Panc1 (cell line): ENCODE results near the gene EMP2. TPM values are rescaled to one million over a fixed set of nuclear protein-coding genes. Genes with fewer than 3 reads are reported as not detected.

ENCODE experiments used
- ATAC-seq: fragments of 200-7000 bp; cut with Tn5 transposase; 2 replicates; pipeline ENCODE4 v1.9.1; 2020; ENCODE audit warnings: mild to moderate bottlenecking, moderate library complexity
- BruUV-seq: library from RNA; stranded (reverse); fragments of 400-500 nt; replicated peaks from 2 replicates; lab custom pipeline; 2021; lab: Mats Ljungman, UMichigan
- CTCF ChIA-PET: fragments of 300-600 bp; sonication (Branson Sonifier 250); formaldehyde crosslinking; loops from one replicate; lab custom pipeline; 2022; ENCODE audit warnings: antibody characterized with exemption; lab: Charles Lee
- POLR2A ChIA-PET: fragments of 300-600 bp; sonication (Branson Sonifier 250); formaldehyde crosslinking; loops from one replicate; lab custom pipeline; 2022; ENCODE audit warnings: antibody characterized with exemption; lab: Charles Lee
- DNase-seq: peaks from one replicate; pipeline ENCODE4 v3.0.0-alpha.2; 2010; ENCODE audit warnings: low read depth, low spot score
- H3K27ac ChIP-seq: 2 replicates; pipeline ENCODE4 v1.5.1; 2011; ENCODE audit warnings: mild to moderate bottlenecking, low read length, inconsistent platforms
- H3K27me3 ChIP-seq: fragments of 200-500 bp; sonication (Bioruptor generic); 2 replicates; pipeline ENCODE4 v1.6.0; 2014; ENCODE audit warnings: low read length, inconsistent platforms; ENCODE audit not compliant: control insufficient read depth, insufficient read depth
- H3K36me3 ChIP-seq: fragments of 200-500 bp; sonication (Bioruptor generic); 2 replicates; pipeline ENCODE4 v1.5.1; 2014; ENCODE audit warnings: inconsistent platforms, mild to moderate bottlenecking, low read length, moderate library complexity; ENCODE audit not compliant: control insufficient read depth, insufficient read depth
- H3K4me1 ChIP-seq: 2 replicates; pipeline ENCODE4 v1.5.1; 2011; ENCODE audit warnings: inconsistent platforms, mild to moderate bottlenecking, low read length, moderate library complexity; ENCODE audit not compliant: control insufficient read depth, insufficient read depth
- H3K4me3 ChIP-seq, 2 experiments: 2 replicates each; pipeline ENCODE4 v1.5.1; 2011 to 2012; ENCODE audit warnings: low read depth in 2 of 2, low read length in 2 of 2, mild to moderate bottlenecking in 2 of 2, inconsistent platforms in 1 of 2, moderate library complexity in 1 of 2
- H3K9me3 ChIP-seq: fragments of 200-500 bp; sonication (Bioruptor generic); 2 replicates; pipeline ENCODE4 v1.5.1; 2014; ENCODE audit warnings: low read depth, mild to moderate bottlenecking, inconsistent platforms, low read length, moderate library complexity; ENCODE audit not compliant: control insufficient read depth, insufficient read depth
- CTCF ChIP-seq: fragments of 450-650 bp; IDR thresholded peaks from 2 replicates; pipeline ENCODE4 v1.5.1; 2017; ENCODE audit warnings: mild to moderate bottlenecking
- POLR2AphosphoS5 ChIP-seq: IDR thresholded peaks from 2 replicates; pipeline ENCODE4 v1.6.1; 2012; ENCODE audit warnings: mild to moderate bottlenecking, low read depth, low read length, moderate library complexity
- REST ChIP-seq, 2 experiments: IDR thresholded peaks; 2 replicates each; pipeline ENCODE4 v1.6.1; 2011 to 2012; ENCODE audit warnings: low read depth in 2 of 2, control low read depth in 1 of 2, low read length in 1 of 2, mild to moderate bottlenecking in 1 of 2, moderate library complexity in 1 of 2; ENCODE audit not compliant: insufficient read depth in 1 of 2
- SIN3A ChIP-seq: IDR thresholded peaks from 2 replicates; pipeline ENCODE4 v1.6.1; 2012; ENCODE audit warnings: low read depth, mild to moderate bottlenecking, low read length, moderate library complexity, borderline replicate concordance; ENCODE audit not compliant: insufficient read depth
- TCF7L2 ChIP-seq: IDR thresholded peaks from 2 replicates; pipeline ENCODE4 v1.6.1; 2011; ENCODE audit warnings: mild to moderate bottlenecking, low read depth, low read length, inconsistent platforms
- in situ Hi-C: cut with HindIII; loops from 2 replicates; pipeline ENCODE4 v1.10.0; 2016; ENCODE audit warnings: low sequenced_read_pairs, low pct_unique_long_range_greater_than_20kb
- intact Hi-C: fragments of 100-400 bp; cut with micrococcal nuclease; formaldehyde crosslinking; loops from one replicate; pipeline ENCODE4 v1.10.0; 2022; ENCODE audit not compliant: unreplicated experiment
- total RNA-seq: library from RNA; stranded (reverse); gene quantifications from one replicate; pipeline ENCODE4 v1.2.1, GENCODE V29; 2021; ENCODE audit not compliant: unreplicated experiment

EMP2 gene
- total RNA-seq, 1 experiment from 2014 or later: 13.8 TPM

GRCh38 chr16:10497132-10498101 is 83.0 kb downstream of the EMP2 start:
- no peak for ATAC-seq
- Histone ChIP-seq H3K9me3 (no peaks in the 10 kb centered on the region), H3K4me3 (no peak overlapping the region), H3K27me3 (no peaks in the 10 kb centered on the region), H3K27ac (no peak overlapping the region), H3K36me3 (no peaks in the 10 kb centered on the region), H3K4me1 (no peaks in the 10 kb centered on the region)
- ChIA-PET CTCF (no interaction called here), POLR2A (interaction anchor here (0.6 kb wide), 2 partner anchors 132 to 172 kb away, joined by 3 to 5 read pairs; no protein-coding TSS in a partner anchor)
- TF ChIP-seq CTCF (no peak), POLR2AphosphoS5 (no peak), TCF7L2 (no peak), SIN3A (no peak), REST (IDR thresholded peaks at IDR 0.05; ENCODE audit: insufficient read depth in 1 of 2, low read depth in 2 of 2, low read length in 1 of 2) (no peak)
- intact Hi-C loops (no loop called here), in situ Hi-C loops (no loop called here)
- no TSS peak for BruUV-seq
- no peak for DNase-seq

- intact Hi-C loops (no loop called here), in situ Hi-C loops (no loop called here)
- DNase-seq (no peak), ATAC-seq (no peak)
- CTCF ChIA-PET: interaction anchor here (0.6 kb wide), 1 partner anchor 225 kb away, joined by 8 read pairs; no protein-coding TSS in a partner anchor
- BruUV-seq: no TSS peak
- Histone ChIP-seq H3K27ac (no peak overlapping the region), H3K36me3 (no peaks in the 10 kb centered on the region), H3K4me1 (no peaks in the 10 kb centered on the region), H3K27me3 (no peaks in the 10 kb centered on the region), H3K4me3 (no peak overlapping the region), H3K9me3 (no peaks in the 10 kb centered on the region)
- no peak for TF ChIP-seq POLR2AphosphoS5
- TF ChIP-seq CTCF: no peak
- TF ChIP-seq REST (IDR thresholded peaks at IDR 0.05; ENCODE audit: insufficient read depth in 1 of 2, low read depth in 2 of 2, low read length in 1 of 2): no peak
- no peak for TF ChIP-seq SIN3A
- no peak for TF ChIP-seq TCF7L2
- POLR2A ChIA-PET: no interaction called here
These were observed 85.4 kb downstream of the EMP2 start for GRCh38 chr16:10495031-10495345.
